ENCODE results near the gene NDUFA11. TPM values are rescaled to one million over a fixed set of nuclear protein-coding genes. Genes with fewer than 3 reads are reported as not detected.

NDUFA11 gene
- total and polyA plus RNA-seq, 2 donors (not counting 1 experiment from before 2014, with no cell fraction given), result 115 to 276 TPM

- CTCF ChIA-PET, result no interaction called here
- H3K27me3 Mint-ChIP-seq, result peaks cover 16% of the 10 kb centered on the region
Measured at GRCh38 chr19:5864013-5864720, 39.4 kb downstream of the NDUFA11 start.

More at GRCh38 chr19:5864013-5864720, 39.4 kb downstream of the NDUFA11 start:
- H3K27ac Mint-ChIP-seq, result no peak overlapping the region
- Histone ChIP-seq H3K27ac (ENCODE audit: low read length in 2 of 2) (no peak overlapping the region), H2AFZ (ENCODE audit: insufficient read depth, low read depth, low read length, poor library complexity, severe bottlenecking) (no peak overlapping the region), H3K4me1 (ENCODE audit: control insufficient read depth in 2 of 2, insufficient read depth in 2 of 2, low read length in 2 of 2) (no peaks in the 10 kb centered on the region), H3K79me2 (ENCODE audit: control insufficient read depth, insufficient read depth, low read length) (no peaks in the 10 kb centered on the region), H3K36me3 (replicated peaks in 1 of 2; ENCODE audit: control extremely low read depth in 1 of 2, control insufficient read depth in 1 of 2, extremely low read depth in 1 of 2, insufficient read depth in 2 of 2, low read length in 1 of 2) (no peaks in the 10 kb centered on the region), H3K4me3 (ENCODE audit: control extremely low read depth in 1 of 5, extremely low read depth in 1 of 5, insufficient read depth in 1 of 5, low read depth in 2 of 5, low read length in 4 of 5) (no peak overlapping the region), H3K9me3 (ENCODE audit: control extremely low read depth in 1 of 3, control insufficient read depth in 2 of 3, insufficient read depth in 1 of 3, low read length in 2 of 3) (no peaks in the 10 kb centered on the region), H3K9ac (ENCODE audit: low read length) (no peak overlapping the region), H3K4me2 (replicated peaks; ENCODE audit: low read depth, low read length, poor library complexity, severe bottlenecking) (no peak overlapping the region), H3K27me3 (replicated peaks in 1 of 4; ENCODE audit: control extremely low read depth in 1 of 4, control insufficient read depth in 3 of 4, insufficient read depth in 4 of 4, low read length in 3 of 4) (peaks cover 0 to 4% (median 0%) of the 10 kb centered on the region in 4 experiments), H4K20me1 (ENCODE audit: control insufficient read depth, insufficient read depth, low read length, poor library complexity, severe bottlenecking) (no peaks in the 10 kb centered on the region)
- H3K4me3 Mint-ChIP-seq, result no peak overlapping the region
- TF ChIP-seq EZH2 (IDR thresholded peaks at IDR 0.05; ENCODE audit: borderline replicate concordance, insufficient read depth, low read depth, low read length, poor library complexity, severe bottlenecking) (no peak), CTCF (IDR thresholded peaks at IDR 0.05) (no peak)
- DNase-seq, result no peak
- no peak for ATAC-seq (ENCODE audit: low read depth)
- no peaks in the 10 kb centered on the region for H3K9me3 Mint-ChIP-seq (ENCODE audit: insufficient read depth)
- intact Hi-C loops (cut with micrococcal nuclease), result no loop called here
- POLR2A ChIA-PET, result no interaction called here
- 83% methylated on average over 7 of the region's 9 CpGs for WGBS (ENCODE audit: insufficient coverage)
- no peaks in the 10 kb centered on the region for H3K4me1 Mint-ChIP-seq

Measured in B cell (primary cell).